H7 (cell line): ENCODE results near the gene PRICKLE3. TPM values are rescaled to one million over a fixed set of nuclear protein-coding genes. Genes with fewer than 3 reads are reported as not detected.

ENCODE experiments used
- DNase-seq: peaks from one replicate; pipeline ENCODE4 v3.0.0; 2012
- H3K27me3 ChIP-seq: 2 replicates; pipeline ENCODE4 v1.6.0; 2011; ENCODE audit warnings: mild to moderate bottlenecking, low read length; ENCODE audit not compliant: control insufficient read depth, insufficient read depth
- H3K36me3 ChIP-seq: replicated peaks from 2 replicates; pipeline ENCODE4 v1.5.1; 2011; ENCODE audit warnings: low read length; ENCODE audit not compliant: control insufficient read depth, insufficient read depth
- H3K4me3 ChIP-seq: 2 replicates; pipeline ENCODE4 v1.5.1; 2011; ENCODE audit warnings: low read depth, mild to moderate bottlenecking, control low read depth, low read length, moderate library complexity; ENCODE audit not compliant: insufficient read depth
- total RNA-seq: library from RNA; depleted of rRNA; stranded (reverse); fragments of >200 nt; shearing (Covaris generic); gene quantifications from 2 replicates; pipeline ENCODE4 v1.2.3, GENCODE V29; 2014

PRICKLE3 gene
- total RNA-seq, 1 experiment from 2014 or later: 8.9 TPM

DNA sequence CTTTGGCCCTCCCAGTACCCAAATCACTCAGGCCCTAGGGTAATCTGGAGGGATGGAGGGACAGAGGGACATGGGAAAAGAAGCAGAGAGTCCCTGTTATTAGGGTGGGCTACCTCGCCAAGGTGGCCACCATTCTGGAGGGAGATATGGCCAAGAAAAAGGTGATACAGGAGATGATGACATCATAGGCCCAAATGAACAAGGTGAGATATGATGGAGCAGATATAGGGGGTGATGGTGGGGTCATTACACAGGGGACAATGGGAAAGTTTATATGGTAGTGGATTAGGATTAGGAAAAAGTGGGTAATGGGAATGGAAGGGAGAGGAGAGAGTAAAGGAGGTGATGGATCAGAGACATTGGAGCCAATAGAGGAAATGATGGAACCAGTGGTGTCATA lies 26.7 kb upstream of the PRICKLE3 start:
- no peaks in the 10 kb centered on the region for H3K36me3 ChIP-seq
- H3K27me3 ChIP-seq: no peaks in the 10 kb centered on the region
- H3K4me3 ChIP-seq: no peak overlapping the region
- DNase-seq: no peak

- no peak for DNase-seq
- no peak overlapping the region for H3K4me3 ChIP-seq
Measured at GRCh38 chrX:49212209-49212608, 26.0 kb upstream of the PRICKLE3 start.

DNA sequence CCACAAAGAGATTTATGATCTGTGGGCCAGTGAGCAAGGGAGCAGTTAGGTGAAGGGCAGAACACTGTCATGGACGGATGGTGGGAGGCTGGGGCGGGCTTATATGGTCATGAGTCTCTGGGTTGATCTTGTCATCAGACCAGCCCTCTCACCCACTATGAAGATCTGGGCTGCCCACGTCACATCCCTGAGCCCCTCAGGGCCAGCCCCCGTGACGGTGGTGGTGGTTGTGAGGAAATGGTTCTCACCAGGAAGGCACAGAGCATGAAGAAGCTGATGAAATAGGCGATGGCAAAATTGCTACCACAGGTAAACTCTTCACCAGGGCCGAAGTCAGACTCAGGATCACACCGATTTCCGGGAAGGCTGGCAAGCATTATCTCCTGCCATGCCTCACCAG lies 24.9 kb upstream of the PRICKLE3 start:
- H3K27me3 ChIP-seq: no peaks in the 10 kb centered on the region
- DNase-seq: no peak
- H3K36me3 ChIP-seq: no peaks in the 10 kb centered on the region
- no peak overlapping the region for H3K4me3 ChIP-seq

More at GRCh38 chrX:49212209-49212608, 26.0 kb upstream of the PRICKLE3 start:
- Histone ChIP-seq H3K27me3 (no peaks in the 10 kb centered on the region), H3K36me3 (no peaks in the 10 kb centered on the region)

GRCh38 chrX:49210406-49210805 lies 24.2 kb upstream of the PRICKLE3 start:
- H3K4me3 ChIP-seq: no peak overlapping the region

GRCh38 chrX:49209434-49210251 lies 23.5 kb upstream of the PRICKLE3 start:
- peak; percentile 82 for DNase-seq
- H3K36me3 ChIP-seq: no peaks in the 10 kb centered on the region
- H3K4me3 ChIP-seq: peak overlapping the region; percentile 28

More at GRCh38 chrX:49210406-49210805, 24.2 kb upstream of the PRICKLE3 start:
- DNase-seq: no peak
- Histone ChIP-seq H3K27me3 (no peaks in the 10 kb centered on the region), H3K36me3 (no peaks in the 10 kb centered on the region)

GRCh38 chrX:49208399-49208798 lies 22.2 kb upstream of the PRICKLE3 start:
- no peak overlapping the region for H3K4me3 ChIP-seq
- H3K27me3 ChIP-seq: no peaks in the 10 kb centered on the region
- DNase-seq: no peak
- H3K36me3 ChIP-seq: no peaks in the 10 kb centered on the region

More at GRCh38 chrX:49209434-49210251, 23.5 kb upstream of the PRICKLE3 start:
- H3K27me3 ChIP-seq: no peaks in the 10 kb centered on the region

- no peaks in the 10 kb centered on the region for H3K27me3 ChIP-seq
- DNase-seq: no peak
- H3K4me3 ChIP-seq: no peak overlapping the region
- H3K36me3 ChIP-seq: no peaks in the 10 kb centered on the region
Measured at GRCh38 chrX:49206543-49206942, 20.4 kb upstream of the PRICKLE3 start.

GRCh38 chrX:49205443-49205842 lies 19.3 kb upstream of the PRICKLE3 start:
- H3K4me3 ChIP-seq: no peak overlapping the region
- no peaks in the 10 kb centered on the region for H3K27me3 ChIP-seq
- no peak for DNase-seq
- H3K36me3 ChIP-seq: no peaks in the 10 kb centered on the region

GRCh38 chrX:49204709-49205108 lies 18.5 kb upstream of the PRICKLE3 start:
- Histone ChIP-seq H3K4me3 (no peak overlapping the region), H3K36me3 (no peaks in the 10 kb centered on the region), H3K27me3 (no peaks in the 10 kb centered on the region)
- DNase-seq: no peak

DNA sequence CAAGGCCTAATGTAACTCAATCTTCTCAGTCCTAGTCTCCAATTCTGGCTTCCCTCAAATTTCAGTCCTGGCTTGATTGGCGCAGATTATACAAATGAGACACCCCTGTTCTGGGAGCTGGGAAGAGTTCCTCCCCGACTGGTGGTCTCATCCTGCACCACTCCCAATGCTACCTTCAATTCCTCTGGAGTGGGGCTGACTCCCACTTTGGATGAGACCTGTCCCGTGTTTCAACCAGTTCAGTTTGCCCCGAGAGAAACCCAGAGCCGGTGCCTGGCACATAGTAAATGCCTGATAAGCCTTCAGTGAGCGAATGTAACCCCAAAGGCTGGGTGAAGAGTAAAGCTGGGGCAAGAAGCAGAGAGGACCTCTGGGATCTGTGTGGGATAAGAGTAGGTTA lies 17.8 kb upstream of the PRICKLE3 start:
- peaks cover 2% of the 10 kb centered on the region; the same call in 1 of the 2 replicates for H3K27me3 ChIP-seq
- no peak overlapping the region for H3K4me3 ChIP-seq
- no peaks in the 10 kb centered on the region for H3K36me3 ChIP-seq
- no peak for DNase-seq

GRCh38 chrX:49203536-49203935 lies 17.4 kb upstream of the PRICKLE3 start:
- Histone ChIP-seq H3K36me3 (no peaks in the 10 kb centered on the region), H3K27me3 (peaks cover 4% of the 10 kb centered on the region; the same call in 1 of the 2 replicates), H3K4me3 (no peak overlapping the region)
- no peak for DNase-seq

DNA sequence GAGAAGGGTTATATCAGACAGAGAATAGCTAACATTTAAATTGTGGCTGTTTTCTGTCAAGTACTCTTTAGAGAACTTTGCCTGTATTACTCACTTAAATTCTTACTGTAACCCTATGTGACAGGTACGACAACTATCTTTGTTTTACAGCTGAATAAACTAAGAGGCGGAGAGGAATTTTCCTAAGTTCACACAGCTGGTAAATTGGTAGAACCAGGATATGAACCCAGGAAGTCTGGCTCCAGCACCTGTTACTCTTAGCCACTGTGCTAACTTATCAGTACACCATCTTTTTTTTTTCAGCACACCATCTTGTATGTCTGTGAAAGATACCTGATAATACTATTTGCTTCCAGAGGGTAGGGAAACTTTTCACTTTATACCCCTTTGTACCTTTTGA lies 15.8 kb upstream of the PRICKLE3 start:
- Histone ChIP-seq H3K4me3 (no peak overlapping the region), H3K27me3 (peaks cover 4% of the 10 kb centered on the region; the same call in 1 of the 2 replicates), H3K36me3 (no peaks in the 10 kb centered on the region)
- DNase-seq: no peak

- Histone ChIP-seq H3K36me3 (no peaks in the 10 kb centered on the region), H3K4me3 (peak within 1 kb of the TSS; percentile 42), H3K27me3 (peaks cover 4% of the 10 kb centered on the region; the same call in 1 of the 2 replicates)
- DNase-seq: peak; percentile 96
Measured at GRCh38 chrX:49199906-49200771, 14.0 kb upstream of the PRICKLE3 start, which contains the start of gene SYP. TSS of gene SYP (minus strand) at chrX:49200193. CDS start at chrX:49200186, 7 bp downstream.

GRCh38 chrX:49199315-49199595 lies 13.1 kb upstream of the PRICKLE3 start:
- H3K4me3 ChIP-seq: peak overlapping the region; percentile 42; the same call in 1 of the 2 replicates
- H3K27me3 ChIP-seq: peaks cover 4% of the 10 kb centered on the region; the same call in 1 of the 2 replicates
- no peaks in the 10 kb centered on the region for H3K36me3 ChIP-seq
- no peak for DNase-seq
